Osteocyte (in vitro differentiated cells): ENCODE results near the gene ZNF536. TPM values are rescaled to one million over a fixed set of nuclear protein-coding genes. Genes with fewer than 3 reads are reported as not detected.

ENCODE experiments used
- DNase-seq: peaks from one replicate; pipeline ENCODE4 v3.0.0; 2021; ENCODE audit warnings: mixed read lengths; ENCODE audit not compliant: unreplicated experiment; ENCODE audit errors: extremely low spot score
- H3K27ac Mint-ChIP-seq: one replicate; pipeline ENCODE4 v1.8.0; 2021; ENCODE audit warnings: mild to moderate bottlenecking, mixed read lengths; ENCODE audit not compliant: unreplicated experiment
- H3K27me3 Mint-ChIP-seq: one replicate; pipeline ENCODE4 v1.8.0; 2021; ENCODE audit warnings: mixed read lengths; ENCODE audit not compliant: unreplicated experiment
- H3K36me3 Mint-ChIP-seq: one replicate; pipeline ENCODE4 v1.8.0; 2021; ENCODE audit warnings: mixed read lengths; ENCODE audit not compliant: unreplicated experiment
- H3K4me1 Mint-ChIP-seq: one replicate; pipeline ENCODE4 v1.8.0; 2021; ENCODE audit warnings: mixed read lengths; ENCODE audit not compliant: unreplicated experiment
- H3K4me3 Mint-ChIP-seq: one replicate; pipeline ENCODE4 v1.8.0; 2021; ENCODE audit warnings: mild to moderate bottlenecking, moderate library complexity, mixed read lengths; ENCODE audit not compliant: unreplicated experiment
- H3K9me3 Mint-ChIP-seq: one replicate; pipeline ENCODE4 v1.8.0; 2021; ENCODE audit warnings: mixed read lengths; ENCODE audit not compliant: unreplicated experiment
- CTCF ChIP-seq: fragments of 200-600 bp; sonication (generic); IDR thresholded peaks from 2 replicates; pipeline ENCODE4 v1.5.0; 2021; ENCODE audit warnings: antibody characterized with exemption, mild to moderate bottlenecking, moderate library complexity
- total RNA-seq: library from RNA; stranded (reverse); gene quantifications from 2 replicates; pipeline ENCODE4 v1.2.1, GENCODE V29; 2021

The ZNF536 gene
- total RNA-seq, 1 donor from 2014 or later, result not detected

GRCh38 chr19:30549151-30549550 lies 177.0 kb downstream of the ZNF536 start:
- Mint-ChIP-seq H3K27me3 (no peaks in the 10 kb centered on the region), H3K4me1 (no peaks in the 10 kb centered on the region), H3K4me3 (no peak overlapping the region), H3K9me3 (peaks cover 32% of the 10 kb centered on the region), H3K27ac (no peak overlapping the region), H3K36me3 (no peaks in the 10 kb centered on the region)
- DNase-seq, result no peak
- no peak for TF ChIP-seq CTCF

- Mint-ChIP-seq H3K4me3 (no peak overlapping the region), H3K36me3 (no peaks in the 10 kb centered on the region), H3K27me3 (no peaks in the 10 kb centered on the region), H3K9me3 (peaks cover 27% of the 10 kb centered on the region), H3K27ac (no peak overlapping the region), H3K4me1 (no peaks in the 10 kb centered on the region)
- no peak for DNase-seq
- no peak for TF ChIP-seq CTCF
These were observed 179.1 kb downstream of the ZNF536 start for GRCh38 chr19:30551271-30551670.

- Mint-ChIP-seq H3K9me3 (peaks cover 27% of the 10 kb centered on the region), H3K36me3 (no peaks in the 10 kb centered on the region), H3K27ac (no peak overlapping the region), H3K27me3 (no peaks in the 10 kb centered on the region), H3K4me1 (no peaks in the 10 kb centered on the region), H3K4me3 (no peak overlapping the region)
- TF ChIP-seq CTCF, result no peak
- DNase-seq, result no peak
These were observed 180.4 kb downstream of the ZNF536 start for GRCh38 chr19:30552593-30552992.

GRCh38 chr19:30555075-30555790 lies 183.0 kb downstream of the ZNF536 start:
- no peaks in the 10 kb centered on the region for H3K36me3 Mint-ChIP-seq
- no peak for TF ChIP-seq CTCF
- H3K27ac Mint-ChIP-seq, result no peak overlapping the region
- peaks cover 17% of the 10 kb centered on the region for H3K9me3 Mint-ChIP-seq
- no peak overlapping the region for H3K4me3 Mint-ChIP-seq
- H3K27me3 Mint-ChIP-seq, result no peaks in the 10 kb centered on the region
- H3K4me1 Mint-ChIP-seq, result no peaks in the 10 kb centered on the region
- no peak for DNase-seq

GRCh38 chr19:30555791-30556110 lies 183.6 kb downstream of the ZNF536 start:
- Mint-ChIP-seq H3K36me3 (no peaks in the 10 kb centered on the region), H3K4me1 (no peaks in the 10 kb centered on the region), H3K27me3 (no peaks in the 10 kb centered on the region), H3K27ac (no peak overlapping the region), H3K9me3 (peaks cover 20% of the 10 kb centered on the region), H3K4me3 (no peak overlapping the region)
- no peak for TF ChIP-seq CTCF
- DNase-seq, result no peak
